Neural cell (in vitro differentiated cells): ENCODE results near the gene C19orf33. TPM values are rescaled to one million over a fixed set of nuclear protein-coding genes. Genes with fewer than 3 reads are reported as not detected.

Experiments used
- H2AFZ ChIP-seq: fragments of 200-600, 300-800 bp; sonication (generic), shearing (Covaris generic); 2 replicates; pipeline ENCODE4 v1.6.0; 2014; ENCODE audit warnings: low read depth, mild to moderate bottlenecking, antibody characterized with exemption, low read length, moderate library complexity
- H3F3A ChIP-seq: fragments of 200-600 bp; shearing (Covaris generic); 2 replicates; pipeline ENCODE4 v1.6.1; 2016; ENCODE audit warnings: mild to moderate bottlenecking, moderate library complexity, mixed read lengths, antibody characterized with exemption, low read length; ENCODE audit not compliant: insufficient read depth, poor library complexity, severe bottlenecking
- H3K27ac ChIP-seq: fragments of 200-600, 300-800 bp; sonication (generic), shearing (Covaris generic); 2 replicates; pipeline ENCODE4 v1.5.1; 2014; ENCODE audit warnings: mild to moderate bottlenecking, low read length, moderate library complexity
- H3K27me3 ChIP-seq: fragments of 300-800, 200-600 bp; sonication (generic), shearing (Covaris generic); 2 replicates; pipeline ENCODE4 v1.6.0; 2014; ENCODE audit warnings: mild to moderate bottlenecking, low read depth, low read length, moderate library complexity; ENCODE audit not compliant: insufficient read depth
- H3K36me3 ChIP-seq: fragments of 300-800, 200-600 bp; sonication (generic), shearing (Covaris generic); 2 replicates; pipeline ENCODE4 v1.5.1; 2014; ENCODE audit warnings: mild to moderate bottlenecking, antibody characterized with exemption, low read length, moderate library complexity; ENCODE audit not compliant: insufficient read depth
- H3K4me2 ChIP-seq: fragments of 300-800, 200-600 bp; sonication (generic), shearing (Covaris generic); 2 replicates; pipeline ENCODE4 v1.6.0; 2014; ENCODE audit warnings: mild to moderate bottlenecking, low read length
- H3K4me3 ChIP-seq: fragments of 300-800, 200-600 bp; sonication (generic), shearing (Covaris generic); 2 replicates; pipeline ENCODE4 v1.5.1; 2014; ENCODE audit warnings: mild to moderate bottlenecking, low read length, moderate library complexity
- H3K79me2 ChIP-seq: fragments of 200-600 bp; shearing (Covaris generic); replicated peaks from 2 replicates; pipeline ENCODE4 v1.6.0; 2014; ENCODE audit warnings: mild to moderate bottlenecking, low read length, moderate library complexity; ENCODE audit not compliant: insufficient read depth
- H3K9ac ChIP-seq: fragments of 300-800, 200-600 bp; sonication (generic), shearing (Covaris generic); 2 replicates; pipeline ENCODE4 v1.6.1; 2016; ENCODE audit warnings: mild to moderate bottlenecking, low read length, mixed read lengths
- H3K9me2 ChIP-seq: fragments of 200-600 bp; shearing (Covaris generic); 2 replicates; pipeline ENCODE4 v1.6.1; 2016; ENCODE audit warnings: mild to moderate bottlenecking, low read length, mixed read lengths; ENCODE audit not compliant: insufficient read depth
- H3K9me3 ChIP-seq: fragments of 200-600, 300-800 bp; sonication (generic), shearing (Covaris generic); 2 replicates; pipeline ENCODE4 v1.6.1; 2016; ENCODE audit warnings: mild to moderate bottlenecking, mixed run types, low read length, moderate library complexity, mixed read lengths
- H4K20me1 ChIP-seq: fragments of 200-600 bp; shearing (Covaris generic); 2 replicates; pipeline ENCODE4 v1.6.1; 2016; ENCODE audit warnings: mild to moderate bottlenecking, mixed run types; ENCODE audit not compliant: insufficient read depth
- EP300 ChIP-seq: fragments of 450-650 bp; conservative IDR thresholded peaks from 2 replicates; pipeline ENCODE4 v1.6.1; 2014; ENCODE audit warnings: antibody characterized with exemption, mild to moderate bottlenecking, moderate library complexity; ENCODE audit not compliant: poor library complexity, severe bottlenecking
- EZH2 ChIP-seq: fragments of 200-600, 300-800 bp; shearing (Covaris generic), sonication (generic); IDR thresholded peaks from 2 replicates; pipeline ENCODE4 v1.6.1; 2014; ENCODE audit warnings: antibody characterized with exemption, low read length, borderline replicate concordance, mild to moderate bottlenecking; ENCODE audit not compliant: insufficient read depth, poor library complexity, severe bottlenecking
- MXI1 ChIP-seq: fragments of 450-650 bp; conservative IDR thresholded peaks from 2 replicates; pipeline ENCODE4 v1.6.1; 2014; ENCODE audit warnings: antibody characterized with exemption, mild to moderate bottlenecking; ENCODE audit not compliant: poor library complexity, severe bottlenecking
- POLR2AphosphoS5 ChIP-seq: IDR thresholded peaks from 2 replicates; pipeline ENCODE4 v1.6.1; 2012
- RAD21 ChIP-seq: fragments of 450-650 bp; conservative IDR thresholded peaks from 2 replicates; pipeline ENCODE4 v1.6.1; 2014; ENCODE audit warnings: antibody characterized with exemption, mild to moderate bottlenecking, moderate library complexity
- SMC3 ChIP-seq: fragments of 450-650 bp; conservative IDR thresholded peaks from 2 replicates; pipeline ENCODE4 v1.6.1; 2014; ENCODE audit warnings: antibody characterized with exemption, mild to moderate bottlenecking, moderate library complexity; ENCODE audit not compliant: poor library complexity
- TAF1 ChIP-seq: IDR thresholded peaks from 2 replicates; pipeline ENCODE4 v1.6.1; 2012; ENCODE audit warnings: low read depth
- polyA plus RNA-seq: library from polyadenylated mRNA; depleted of rRNA; stranded (reverse); fragments of >200 nt; gene quantifications from 2 replicates; pipeline ENCODE4 v1.2.3, GENCODE V29; 2014
- TF ChIP-seq, protein P1 (sequence below): fragments of 450-650 bp; IDR thresholded peaks from 2 replicates; pipeline ENCODE4 v1.5.1; 2014; ENCODE audit warnings: antibody characterized with exemption, mild to moderate bottlenecking, moderate library complexity; ENCODE audit not compliant: poor library complexity, severe bottlenecking
- TF ChIP-seq, protein P2 (sequence below): IDR thresholded peaks from 2 replicates; pipeline ENCODE4 v1.6.1; 2012; ENCODE audit warnings: borderline replicate concordance

The C19orf33 gene
- polyA plus RNA-seq, 1 donor from 2014 or later = not detected

DNA sequence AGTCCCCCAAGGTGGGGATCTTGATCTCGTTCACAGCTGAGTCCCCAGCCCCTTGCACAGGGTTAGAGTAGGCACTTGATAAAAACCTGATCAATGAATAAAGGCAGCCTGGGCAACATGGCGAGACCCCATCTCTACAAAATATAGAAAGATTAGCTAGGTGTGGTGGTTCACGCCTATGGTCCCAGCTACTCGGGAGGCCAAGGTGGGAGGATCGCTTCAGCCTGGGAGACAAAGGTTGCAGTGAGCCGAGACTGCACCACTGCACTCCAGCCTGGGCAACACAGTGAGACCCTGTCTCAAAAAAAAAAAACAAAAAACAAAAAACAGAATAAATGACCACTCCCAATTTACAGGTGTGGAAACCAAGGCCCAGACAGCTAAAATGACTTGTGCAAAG lies 6.9 kb downstream of the C19orf33 start:
- H3K79me2 ChIP-seq = no peaks in the 10 kb centered on the region
- H3K4me2 ChIP-seq = no peak overlapping the region
- H3K9me3 ChIP-seq = no peaks in the 10 kb centered on the region
- H3K4me3 ChIP-seq = no peak overlapping the region
- no peaks in the 10 kb centered on the region for H3K36me3 ChIP-seq
- H3K9me2 ChIP-seq = no peaks in the 10 kb centered on the region
- H2AFZ ChIP-seq = no peak overlapping the region
- no peak overlapping the region for H3K9ac ChIP-seq
- H3F3A ChIP-seq = no peaks in the 10 kb centered on the region
- TF ChIP-seq RAD21 = no peak
- TF ChIP-seq MXI1 = no peak
- no peak for TF ChIP-seq SMC3
- TF ChIP-seq, protein P1, sequence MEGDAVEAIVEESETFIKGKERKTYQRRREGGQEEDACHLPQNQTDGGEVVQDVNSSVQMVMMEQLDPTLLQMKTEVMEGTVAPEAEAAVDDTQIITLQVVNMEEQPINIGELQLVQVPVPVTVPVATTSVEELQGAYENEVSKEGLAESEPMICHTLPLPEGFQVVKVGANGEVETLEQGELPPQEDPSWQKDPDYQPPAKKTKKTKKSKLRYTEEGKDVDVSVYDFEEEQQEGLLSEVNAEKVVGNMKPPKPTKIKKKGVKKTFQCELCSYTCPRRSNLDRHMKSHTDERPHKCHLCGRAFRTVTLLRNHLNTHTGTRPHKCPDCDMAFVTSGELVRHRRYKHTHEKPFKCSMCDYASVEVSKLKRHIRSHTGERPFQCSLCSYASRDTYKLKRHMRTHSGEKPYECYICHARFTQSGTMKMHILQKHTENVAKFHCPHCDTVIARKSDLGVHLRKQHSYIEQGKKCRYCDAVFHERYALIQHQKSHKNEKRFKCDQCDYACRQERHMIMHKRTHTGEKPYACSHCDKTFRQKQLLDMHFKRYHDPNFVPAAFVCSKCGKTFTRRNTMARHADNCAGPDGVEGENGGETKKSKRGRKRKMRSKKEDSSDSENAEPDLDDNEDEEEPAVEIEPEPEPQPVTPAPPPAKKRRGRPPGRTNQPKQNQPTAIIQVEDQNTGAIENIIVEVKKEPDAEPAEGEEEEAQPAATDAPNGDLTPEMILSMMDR = no peak
- TF ChIP-seq, protein P2, sequence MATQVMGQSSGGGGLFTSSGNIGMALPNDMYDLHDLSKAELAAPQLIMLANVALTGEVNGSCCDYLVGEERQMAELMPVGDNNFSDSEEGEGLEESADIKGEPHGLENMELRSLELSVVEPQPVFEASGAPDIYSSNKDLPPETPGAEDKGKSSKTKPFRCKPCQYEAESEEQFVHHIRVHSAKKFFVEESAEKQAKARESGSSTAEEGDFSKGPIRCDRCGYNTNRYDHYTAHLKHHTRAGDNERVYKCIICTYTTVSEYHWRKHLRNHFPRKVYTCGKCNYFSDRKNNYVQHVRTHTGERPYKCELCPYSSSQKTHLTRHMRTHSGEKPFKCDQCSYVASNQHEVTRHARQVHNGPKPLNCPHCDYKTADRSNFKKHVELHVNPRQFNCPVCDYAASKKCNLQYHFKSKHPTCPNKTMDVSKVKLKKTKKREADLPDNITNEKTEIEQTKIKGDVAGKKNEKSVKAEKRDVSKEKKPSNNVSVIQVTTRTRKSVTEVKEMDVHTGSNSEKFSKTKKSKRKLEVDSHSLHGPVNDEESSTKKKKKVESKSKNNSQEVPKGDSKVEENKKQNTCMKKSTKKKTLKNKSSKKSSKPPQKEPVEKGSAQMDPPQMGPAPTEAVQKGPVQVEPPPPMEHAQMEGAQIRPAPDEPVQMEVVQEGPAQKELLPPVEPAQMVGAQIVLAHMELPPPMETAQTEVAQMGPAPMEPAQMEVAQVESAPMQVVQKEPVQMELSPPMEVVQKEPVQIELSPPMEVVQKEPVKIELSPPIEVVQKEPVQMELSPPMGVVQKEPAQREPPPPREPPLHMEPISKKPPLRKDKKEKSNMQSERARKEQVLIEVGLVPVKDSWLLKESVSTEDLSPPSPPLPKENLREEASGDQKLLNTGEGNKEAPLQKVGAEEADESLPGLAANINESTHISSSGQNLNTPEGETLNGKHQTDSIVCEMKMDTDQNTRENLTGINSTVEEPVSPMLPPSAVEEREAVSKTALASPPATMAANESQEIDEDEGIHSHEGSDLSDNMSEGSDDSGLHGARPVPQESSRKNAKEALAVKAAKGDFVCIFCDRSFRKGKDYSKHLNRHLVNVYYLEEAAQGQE = no peak
- no peak for TF ChIP-seq EP300
- TF ChIP-seq TAF1 = no peak
- no peak for TF ChIP-seq POLR2AphosphoS5
- H4K20me1 ChIP-seq = no peaks in the 10 kb centered on the region
- no peak overlapping the region for H3K27ac ChIP-seq
- H3K27me3 ChIP-seq = no peaks in the 10 kb centered on the region

DNA sequence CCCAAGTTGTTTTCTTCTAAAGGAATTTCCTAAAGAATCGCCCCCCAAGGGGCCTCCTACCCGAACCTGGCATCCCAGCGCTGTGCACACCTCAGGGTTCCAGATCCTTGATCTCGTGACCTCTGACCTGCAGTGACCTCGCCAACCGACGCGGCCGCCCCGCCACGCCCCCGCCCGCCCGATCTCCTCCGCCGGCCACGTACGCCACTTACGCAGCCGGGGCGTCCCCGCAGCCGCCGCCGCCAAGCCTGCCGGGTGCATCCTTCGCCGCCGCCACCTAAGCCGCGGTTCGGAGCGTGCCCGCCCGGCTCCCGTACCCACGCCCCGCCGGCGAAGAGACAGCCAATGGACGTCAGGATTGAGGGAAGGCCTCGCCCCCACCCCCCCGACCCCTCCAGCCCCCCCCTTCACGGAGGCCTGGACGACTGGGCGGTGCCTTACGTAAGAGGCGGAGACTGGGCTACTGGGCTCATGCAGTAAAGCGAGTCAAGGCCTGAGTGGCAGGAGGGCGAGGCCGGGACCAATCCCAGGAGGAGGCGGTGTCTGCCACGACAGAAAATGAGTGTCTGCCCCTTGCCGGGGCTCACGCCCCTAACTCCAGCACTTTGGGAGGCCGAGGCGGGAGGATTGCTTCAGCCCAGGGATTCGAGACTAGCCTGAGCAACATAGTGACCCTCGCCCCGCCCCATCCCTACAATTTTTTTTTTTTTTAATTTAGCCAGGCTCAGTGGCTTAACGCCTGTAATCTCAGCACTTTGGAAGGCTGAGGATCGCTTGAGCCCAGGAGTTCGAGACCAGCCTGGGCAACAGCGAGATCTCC lies 11.8 kb downstream of the C19orf33 start, which contains the start of gene YIF1B:
TSS of gene YIF1B (minus strand) at position 291 of the 820 bp plus-strand sequence. CDS start at position 261, 30 bp downstream.
- Histone ChIP-seq H3K27ac (peak within 1 kb of the TSS; percentile 57), H3K9me2 (no peaks in the 10 kb centered on the region), H3K9me3 (no peaks in the 10 kb centered on the region), H3K4me3 (peak within 1 kb of the TSS; percentile 75), H2AFZ (peak within 1 kb of the TSS; percentile 60), H3K36me3 (no peaks in the 10 kb centered on the region), H3K27me3 (peaks cover 25% of the 10 kb centered on the region), H3K4me2 (peak within 1 kb of the TSS; percentile 74), H3K79me2 (no peaks in the 10 kb centered on the region), H3K9ac (peak within 1 kb of the TSS; percentile 65), H4K20me1 (no peaks in the 10 kb centered on the region), H3F3A (no peaks in the 10 kb centered on the region)
- TF ChIP-seq POLR2AphosphoS5 (peak; percentile 51), EZH2 (no peak)
